Gastrocnemius medialis (tissue), 4 donors: ENCODE measurements around the gene SYTL2. TPM values are rescaled to one million over a fixed set of nuclear protein-coding genes. Genes with fewer than 3 reads are reported as not detected.

Experiments used
- ATAC-seq, 2 donors: fragments of 150-250 bp; one replicate each; pipeline ENCODE4 v1.9.1; 2016
- DNase-seq, 2 donors: peaks; one replicate each; pipeline ENCODE4 v3.0.0-alpha.2; 2019
- H3K27ac ChIP-seq, 4 donors: fragments of 200-600 bp; sonication (generic); 1 replicate in 1 of 4; 2 replicates in 3 of 4; pipeline ENCODE4 v1.5.1; 2016 to 2018; ENCODE audit warnings: mild to moderate bottlenecking in 2 of 4, moderate library complexity in 1 of 4
- H3K27me3 ChIP-seq, 3 donors: fragments of 200-600 bp; sonication (generic) in 2 of 3; 1 replicate in 1 of 3; 2 replicates in 2 of 3; pipeline versions ENCODE4 v1.5.1 to v1.6.0; 2016 to 2019; ENCODE audit warnings: mild to moderate bottlenecking in 1 of 3, moderate library complexity in 1 of 3
- H3K36me3 ChIP-seq, 2 donors: fragments of 200-600 bp; sonication (generic) in 1 of 2; one replicate each; pipeline ENCODE4 v1.5.1; 2017 to 2018
- H3K4me1 ChIP-seq, 2 donors: fragments of 200-600 bp; sonication (generic) in 1 of 2; one replicate each; pipeline ENCODE4 v1.5.1; 2016 to 2017; ENCODE audit warnings: mild to moderate bottlenecking in 2 of 2
- H3K4me3 ChIP-seq, 4 donors: fragments of 200-600 bp; sonication (generic) in 3 of 4; 1 replicate in 1 of 4; 2 replicates in 3 of 4; pipeline ENCODE4 v1.5.1; 2016 to 2019; ENCODE audit warnings: mild to moderate bottlenecking in 2 of 4
- H3K9me3 ChIP-seq, 3 donors: fragments of 200-600 bp; sonication (generic) in 2 of 3; 1 replicate in 1 of 3; 2 replicates in 2 of 3; pipeline ENCODE4 v1.5.1; 2016 to 2019
- POLR2A ChIP-seq, 2 donors: fragments of 450-650 bp; IDR thresholded peaks; one replicate each; pipeline ENCODE4 v1.6.1; 2017; ENCODE audit warnings: antibody characterized with exemption in 2 of 2, mild to moderate bottlenecking in 2 of 2, moderate library complexity in 2 of 2
- in situ Hi-C, 4 donors: fragments of 200-750 bp; cut with MboI; loops; one replicate each; pipeline versions ENCODE4 v1.15.0 to v1.8.0; 2017; ENCODE audit warnings: low sequenced_read_pairs in 4 of 4
- intact Hi-C: fragments of 100-400 bp; cut with DNase I; formaldehyde crosslinking; loops from one replicate; pipeline ENCODE4 v1.15.1; 2023; ENCODE audit warnings: low total_unique reads
- total RNA-seq, 4 donors: library from RNA; depleted of rRNA; stranded (reverse); fragments of >200 nt; gene quantifications; one replicate each; pipeline versions ENCODE4 v1.1.0 to v1.2.3, GENCODE V29; 2016
- TF ChIP-seq, protein P1 (sequence below), 5 experiments: fragments of 450-650 bp in 3 of 5; fragments of 200-600 bp in 2 of 5; sonication (generic) in 2 of 5; IDR thresholded peaks in 4 of 5; conservative IDR thresholded peaks in 1 of 5; 1 replicate in 4 of 5; 2 replicates in 1 of 5; pipeline ENCODE4 v1.5.1; 2016 to 2019; ENCODE audit warnings: antibody characterized with exemption in 5 of 5, mild to moderate bottlenecking in 3 of 5, moderate library complexity in 3 of 5

SYTL2 gene
- total RNA-seq, 4 donors from 2014 or later, result 0.97 to 11.9 (median 2.7) TPM

DNA sequence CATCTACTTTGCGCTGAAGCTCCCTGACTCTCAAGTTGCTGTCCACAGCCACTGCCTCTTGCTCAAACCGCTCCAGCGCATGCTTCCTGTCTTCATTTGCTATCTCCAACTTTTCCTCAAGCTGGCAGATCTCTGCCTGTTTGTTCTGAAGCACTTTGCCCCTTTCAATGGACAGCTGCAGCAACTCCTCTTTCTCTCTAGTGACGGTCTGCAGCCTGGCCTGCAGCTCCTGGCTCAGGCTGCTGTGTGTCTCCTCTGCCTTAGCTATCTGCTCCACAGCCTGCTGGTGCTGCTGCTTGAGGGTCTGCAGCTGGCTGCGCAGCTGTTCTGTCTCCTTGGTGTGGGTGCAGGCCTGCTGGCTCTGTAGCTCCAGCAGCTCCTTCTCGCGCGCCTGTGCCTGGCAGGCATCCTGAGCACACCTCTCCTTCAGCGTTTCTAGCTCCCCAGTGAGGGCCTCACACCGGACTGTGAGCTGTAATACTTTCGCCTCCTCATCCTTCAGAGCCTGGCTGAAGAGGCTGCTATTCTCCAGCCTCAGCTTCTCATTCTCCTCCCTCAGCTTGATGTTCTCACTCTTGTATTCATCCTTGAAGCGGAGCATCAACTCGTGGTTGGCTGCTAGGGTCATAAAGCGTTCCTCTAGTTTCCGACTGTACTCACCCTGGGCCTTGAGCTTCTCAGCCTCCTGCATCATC is 125.7 kb downstream of the SYTL2 start:
- peaks cover 14 to 17% of the 10 kb centered on the region in 2 donors for H3K4me1 ChIP-seq
- ATAC-seq (no peak), DNase-seq (no peak)
- H3K27me3 ChIP-seq, result no peaks in the 10 kb centered on the region
- H3K4me3 ChIP-seq, result peak overlapping the region; percentile 49 to 65 (median 58)
- no peaks in the 10 kb centered on the region for H3K36me3 ChIP-seq
- intact Hi-C loops (no loop called here), in situ Hi-C loops (no loop called here)
- no peak for TF ChIP-seq POLR2A (IDR thresholded peaks at IDR 0.05)
- TF ChIP-seq, protein P1, sequence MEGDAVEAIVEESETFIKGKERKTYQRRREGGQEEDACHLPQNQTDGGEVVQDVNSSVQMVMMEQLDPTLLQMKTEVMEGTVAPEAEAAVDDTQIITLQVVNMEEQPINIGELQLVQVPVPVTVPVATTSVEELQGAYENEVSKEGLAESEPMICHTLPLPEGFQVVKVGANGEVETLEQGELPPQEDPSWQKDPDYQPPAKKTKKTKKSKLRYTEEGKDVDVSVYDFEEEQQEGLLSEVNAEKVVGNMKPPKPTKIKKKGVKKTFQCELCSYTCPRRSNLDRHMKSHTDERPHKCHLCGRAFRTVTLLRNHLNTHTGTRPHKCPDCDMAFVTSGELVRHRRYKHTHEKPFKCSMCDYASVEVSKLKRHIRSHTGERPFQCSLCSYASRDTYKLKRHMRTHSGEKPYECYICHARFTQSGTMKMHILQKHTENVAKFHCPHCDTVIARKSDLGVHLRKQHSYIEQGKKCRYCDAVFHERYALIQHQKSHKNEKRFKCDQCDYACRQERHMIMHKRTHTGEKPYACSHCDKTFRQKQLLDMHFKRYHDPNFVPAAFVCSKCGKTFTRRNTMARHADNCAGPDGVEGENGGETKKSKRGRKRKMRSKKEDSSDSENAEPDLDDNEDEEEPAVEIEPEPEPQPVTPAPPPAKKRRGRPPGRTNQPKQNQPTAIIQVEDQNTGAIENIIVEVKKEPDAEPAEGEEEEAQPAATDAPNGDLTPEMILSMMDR (IDR thresholded peaks at IDR 0.05 in 4 of 5, conservative IDR thresholded peaks at IDR 0.05 in 1 of 5), result no peak
- peak overlapping the region; percentile 55 to 71 (median 62) for H3K27ac ChIP-seq
- no peaks in the 10 kb centered on the region for H3K9me3 ChIP-seq

DNA sequence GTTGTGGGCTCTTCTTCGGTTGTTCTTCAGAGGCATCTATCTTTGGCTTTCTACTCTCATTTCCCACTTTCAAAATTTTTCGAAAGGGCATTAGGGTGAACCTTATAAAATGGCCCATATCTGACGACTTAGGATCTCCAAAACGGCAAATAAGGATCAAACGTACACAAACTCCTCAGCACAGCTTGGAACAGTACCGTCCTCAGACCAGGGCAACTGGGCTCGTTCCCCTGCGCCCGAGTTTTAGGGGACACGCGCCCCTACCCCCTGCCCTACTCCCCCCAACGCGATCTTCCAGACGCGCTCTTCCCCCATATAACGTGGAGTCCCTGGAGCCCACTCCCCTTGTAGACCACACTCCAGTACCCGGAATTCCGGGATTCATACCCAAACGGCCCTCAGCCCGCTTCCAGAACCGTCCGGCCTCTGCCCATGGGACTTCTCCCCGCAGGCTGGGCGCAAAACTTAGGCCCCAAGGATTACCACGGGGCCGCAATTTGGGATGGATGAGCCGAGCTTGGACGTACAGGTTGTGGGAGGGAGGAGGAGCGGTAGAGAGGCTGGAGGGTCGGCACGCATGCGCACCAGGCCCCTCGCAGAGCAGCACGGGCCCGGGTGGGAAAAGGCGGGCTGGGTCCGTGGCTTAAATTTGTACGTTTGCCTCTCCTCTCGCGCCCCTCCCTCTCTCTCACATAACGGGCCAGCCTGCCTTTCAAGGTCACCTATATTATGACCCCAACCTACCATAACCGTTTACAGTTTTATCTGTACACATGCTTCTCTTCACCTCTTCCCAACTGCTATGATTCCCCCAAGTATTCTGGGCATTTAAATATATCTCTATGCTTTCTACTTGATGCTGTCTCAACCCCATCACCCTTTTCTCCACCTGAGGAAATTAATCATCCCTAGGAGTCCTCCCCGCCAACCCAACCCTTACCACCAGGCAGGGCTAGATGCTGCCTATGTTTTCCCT is 128.3 kb downstream of the SYTL2 start:
- H3K4me3 ChIP-seq, result peak overlapping the region; percentile 57 to 85 (median 66)
- no peak for ATAC-seq
- intact Hi-C loops, result no loop called here
- peak overlapping the region in 2 of 4 donors; percentile 29 to 39 for H3K27ac ChIP-seq
- in situ Hi-C loops, result no loop called here
- TF ChIP-seq, protein P1 (IDR thresholded peaks at IDR 0.05 in 4 of 5, conservative IDR thresholded peaks at IDR 0.05 in 1 of 5), result no peak
- no peak for TF ChIP-seq POLR2A (IDR thresholded peaks at IDR 0.05)
- H3K27me3 ChIP-seq, result no peaks in the 10 kb centered on the region
- peak; percentile 20 to 51 for DNase-seq
- no peaks in the 10 kb centered on the region for H3K36me3 ChIP-seq
- H3K4me1 ChIP-seq, result peaks cover 14 to 17% of the 10 kb centered on the region in 2 donors
- H3K9me3 ChIP-seq, result no peaks in the 10 kb centered on the region

DNA sequence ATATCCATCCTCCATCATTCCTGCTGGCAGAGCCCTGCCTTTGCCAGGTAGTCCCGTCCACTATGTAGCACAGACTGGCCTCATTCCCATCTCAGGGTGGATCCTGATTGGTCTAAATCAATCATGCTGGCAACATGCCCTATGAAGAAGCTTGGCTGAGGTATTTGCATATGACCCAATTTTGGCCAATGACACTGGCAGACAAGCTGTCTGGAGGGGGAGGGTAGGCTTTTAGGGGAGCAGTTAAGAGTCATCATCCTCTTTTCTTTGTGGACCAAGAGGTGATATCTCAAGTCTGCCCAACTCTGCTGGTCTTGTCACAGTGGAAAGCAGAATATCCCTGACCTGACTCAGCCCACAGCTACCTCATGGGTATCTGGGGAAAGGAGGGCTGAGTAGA is 130.0 kb downstream of the SYTL2 start:
- Histone ChIP-seq H3K9me3 (no peaks in the 10 kb centered on the region), H3K27ac (no peak overlapping the region), H3K27me3 (no peaks in the 10 kb centered on the region), H3K4me3 (no peak overlapping the region), H3K4me1 (peaks cover 10% of the 10 kb centered on the region in 2 donors), H3K36me3 (no peaks in the 10 kb centered on the region)
- in situ Hi-C loops, result no loop called here
- DNase-seq (no peak), ATAC-seq (no peak)
- intact Hi-C loops, result no loop called here
- TF ChIP-seq, protein P1 (IDR thresholded peaks at IDR 0.05 in 4 of 5, conservative IDR thresholded peaks at IDR 0.05 in 1 of 5), result no peak
- no peak for TF ChIP-seq POLR2A (IDR thresholded peaks at IDR 0.05)

DNA sequence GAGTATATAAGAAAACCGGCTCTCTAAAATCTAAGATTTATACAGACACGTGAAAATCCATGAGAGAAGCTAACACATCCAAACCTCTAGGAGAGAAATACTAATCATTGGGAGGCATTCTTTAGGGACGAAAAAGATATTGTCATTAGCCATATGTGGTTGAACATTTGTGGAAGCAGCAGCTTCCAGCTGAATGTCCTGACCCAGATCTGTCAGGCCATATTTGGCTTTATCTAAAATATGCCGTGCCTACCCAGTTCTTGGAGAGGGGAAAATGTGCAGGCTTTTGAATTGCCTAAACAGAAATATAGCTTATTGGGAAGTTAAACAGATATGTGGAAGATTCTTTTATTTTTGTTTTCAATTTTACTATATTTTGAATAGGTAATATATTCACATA is 131.4 kb downstream of the SYTL2 start:
- intact Hi-C loops (no loop called here), in situ Hi-C loops (no loop called here)
- DNase-seq, result no peak
- H3K9me3 ChIP-seq, result no peaks in the 10 kb centered on the region
- H3K4me3 ChIP-seq, result no peak overlapping the region
- no peak overlapping the region for H3K27ac ChIP-seq
- H3K36me3 ChIP-seq, result no peaks in the 10 kb centered on the region
- TF ChIP-seq, protein P1 (IDR thresholded peaks at IDR 0.05 in 4 of 5, conservative IDR thresholded peaks at IDR 0.05 in 1 of 5), result no peak
- TF ChIP-seq POLR2A (IDR thresholded peaks at IDR 0.05), result no peak
- no peaks in the 10 kb centered on the region for H3K4me1 ChIP-seq
- no peaks in the 10 kb centered on the region for H3K27me3 ChIP-seq
- no peak for ATAC-seq
